Fibroblast of skin of back (primary cell): ENCODE results near the gene SECTM1.

ENCODE experiments used
- DNase-seq: peaks from one replicate; pipeline ENCODE4 v3.0.0-alpha.2; 2013

Gene SECTM1

DNA sequence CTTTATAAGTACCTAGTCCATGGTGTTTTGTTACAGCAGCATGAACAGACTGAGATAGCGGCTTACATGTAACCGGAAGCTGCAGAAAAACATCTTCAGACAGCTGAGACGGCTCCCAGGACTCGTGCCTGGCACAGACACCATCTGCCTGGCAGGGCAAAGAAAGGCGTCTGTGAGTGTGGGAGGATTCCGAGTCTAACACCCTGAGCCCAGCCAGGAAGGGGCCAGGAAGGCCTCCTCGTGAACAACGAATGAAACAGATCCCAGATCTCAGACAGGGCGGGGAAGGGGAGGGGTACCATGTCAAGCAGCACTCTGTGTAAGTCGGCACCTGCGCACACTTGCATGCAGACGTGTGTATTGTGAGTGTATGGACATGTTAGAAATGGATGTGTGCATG, 55.7 kb downstream of the SECTM1 start:
- no peak for DNase-seq

DNA sequence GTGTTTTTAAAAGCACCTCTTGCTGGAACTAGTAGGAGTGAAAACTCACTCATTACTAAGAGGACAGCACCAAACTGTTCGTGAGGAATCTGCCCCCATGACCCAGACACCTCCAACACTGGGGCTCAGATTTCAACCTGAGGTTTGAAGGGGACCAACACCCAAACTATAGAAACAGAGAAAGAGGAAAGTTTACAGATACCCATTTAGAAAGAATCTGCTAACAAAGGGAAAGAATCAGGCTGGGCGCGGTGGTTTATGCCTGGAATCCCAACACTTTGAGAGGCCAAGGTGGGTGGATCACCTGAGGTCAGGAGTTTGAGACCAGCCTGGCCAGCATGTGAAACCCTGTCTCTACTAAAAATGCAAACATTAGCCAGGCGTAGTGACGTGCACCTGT, 56.6 kb downstream of the SECTM1 start:
- DNase-seq, result no peak

DNA sequence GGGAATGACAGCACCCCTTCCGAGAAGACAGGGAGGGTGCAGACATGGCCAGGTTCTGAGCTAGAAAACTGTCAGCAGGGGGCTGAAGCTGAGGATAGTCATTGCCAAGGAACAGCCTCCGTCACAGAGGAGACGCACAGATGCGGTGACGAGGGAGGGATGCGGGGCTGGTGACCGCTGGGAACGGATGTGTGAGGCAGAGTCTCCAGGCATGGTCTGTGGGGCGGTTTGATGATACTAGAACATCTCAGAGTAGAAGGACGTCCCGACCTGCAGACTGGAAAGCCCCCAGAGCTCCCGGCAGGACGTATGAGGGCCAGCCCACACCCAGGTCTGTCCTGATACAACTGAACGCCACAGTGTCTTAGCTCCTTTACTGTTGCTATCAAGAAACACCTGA, 58.2 kb downstream of the SECTM1 start:
- DNase-seq, result no peak

DNA sequence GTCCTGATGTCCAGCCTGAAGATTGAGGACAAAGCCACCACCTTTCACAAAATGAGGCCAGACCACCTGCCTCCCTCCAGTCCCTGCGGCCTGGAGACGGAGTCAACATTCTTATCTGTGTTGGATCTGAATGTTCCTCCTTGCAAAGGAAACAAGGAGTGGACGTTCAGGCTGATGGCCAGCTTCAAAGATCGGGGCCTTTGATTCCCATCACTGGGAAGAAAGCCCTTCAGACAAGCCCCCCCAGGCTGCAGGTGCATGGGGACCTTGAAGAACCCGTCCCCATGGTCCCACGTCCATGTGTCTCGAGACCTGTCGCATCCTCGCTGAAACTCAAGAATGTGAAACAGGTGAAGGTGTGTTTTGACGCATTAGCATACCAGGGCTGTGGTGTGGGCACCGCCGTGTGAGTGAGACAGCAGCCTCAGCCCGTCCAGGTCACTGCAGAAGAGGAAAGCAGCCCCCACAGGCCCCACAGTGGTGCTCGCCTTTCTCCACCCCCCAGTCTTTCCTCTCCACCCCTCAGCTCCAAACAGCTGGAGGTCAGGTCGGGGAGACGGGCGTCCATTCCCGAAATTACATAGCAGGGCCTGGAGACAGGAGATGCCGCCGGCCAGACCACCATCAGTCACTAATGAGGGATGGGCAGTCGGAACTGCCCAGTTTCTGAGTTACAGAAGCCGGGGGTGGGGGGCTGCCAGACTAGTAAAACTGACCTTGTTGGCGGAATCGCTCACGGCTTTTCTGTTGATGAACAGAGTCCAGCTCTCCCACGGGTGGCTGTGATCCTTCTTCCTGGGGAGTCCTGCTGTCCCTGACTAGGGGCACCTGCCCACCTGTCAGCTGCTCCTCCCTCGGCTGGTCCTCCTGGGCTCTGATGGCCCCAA, 59.2 kb downstream of the SECTM1 start:
- DNase-seq, result no peak

DNA sequence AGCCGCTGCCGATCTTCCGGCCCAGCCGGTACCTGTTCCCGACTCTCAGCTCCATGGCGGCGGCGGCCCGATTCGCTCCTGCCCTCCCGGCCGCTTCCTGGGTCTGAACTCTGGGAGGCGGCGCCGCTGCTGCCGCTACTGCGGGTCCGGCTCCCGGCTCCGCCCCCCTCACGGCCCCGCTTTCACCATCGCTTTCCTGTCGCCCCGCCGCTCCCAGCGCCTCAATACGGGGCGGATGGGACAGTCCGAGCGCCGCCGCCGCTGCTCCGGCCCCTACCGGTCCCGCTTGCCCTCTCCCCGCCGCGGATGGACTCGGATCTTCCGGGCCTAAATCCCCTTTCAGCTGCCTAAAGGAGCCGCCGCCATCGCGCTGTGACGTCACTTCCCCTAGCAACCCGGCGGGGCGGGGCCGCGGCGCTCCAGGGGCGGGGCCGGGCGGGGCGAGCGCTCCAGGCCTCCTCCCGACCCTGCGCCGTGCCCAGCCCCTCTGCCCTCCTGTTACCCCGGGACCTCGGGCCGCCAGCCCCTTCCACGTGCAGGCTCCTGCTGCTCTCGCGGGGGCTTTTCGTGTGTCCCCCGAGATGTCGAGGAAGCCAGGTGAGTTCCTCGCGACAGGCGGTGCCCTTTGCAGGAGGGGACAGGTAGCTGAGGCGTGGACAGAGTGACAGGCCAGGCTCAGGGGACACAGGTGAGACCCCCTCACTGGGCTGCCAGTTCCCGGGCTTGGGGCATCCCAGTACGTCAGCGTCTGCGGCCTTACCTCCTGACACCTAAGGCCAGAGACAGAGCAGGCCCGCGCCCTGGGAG, 60.0 kb downstream of the SECTM1 start, which contains the start of gene CSNK1D:
Gene CSNK1D (minus strand): TSS at position 374 of the 807 bp plus-strand sequence. CDS start 319 bp downstream, at position 55.
- peak; percentile 85 for DNase-seq

DNA sequence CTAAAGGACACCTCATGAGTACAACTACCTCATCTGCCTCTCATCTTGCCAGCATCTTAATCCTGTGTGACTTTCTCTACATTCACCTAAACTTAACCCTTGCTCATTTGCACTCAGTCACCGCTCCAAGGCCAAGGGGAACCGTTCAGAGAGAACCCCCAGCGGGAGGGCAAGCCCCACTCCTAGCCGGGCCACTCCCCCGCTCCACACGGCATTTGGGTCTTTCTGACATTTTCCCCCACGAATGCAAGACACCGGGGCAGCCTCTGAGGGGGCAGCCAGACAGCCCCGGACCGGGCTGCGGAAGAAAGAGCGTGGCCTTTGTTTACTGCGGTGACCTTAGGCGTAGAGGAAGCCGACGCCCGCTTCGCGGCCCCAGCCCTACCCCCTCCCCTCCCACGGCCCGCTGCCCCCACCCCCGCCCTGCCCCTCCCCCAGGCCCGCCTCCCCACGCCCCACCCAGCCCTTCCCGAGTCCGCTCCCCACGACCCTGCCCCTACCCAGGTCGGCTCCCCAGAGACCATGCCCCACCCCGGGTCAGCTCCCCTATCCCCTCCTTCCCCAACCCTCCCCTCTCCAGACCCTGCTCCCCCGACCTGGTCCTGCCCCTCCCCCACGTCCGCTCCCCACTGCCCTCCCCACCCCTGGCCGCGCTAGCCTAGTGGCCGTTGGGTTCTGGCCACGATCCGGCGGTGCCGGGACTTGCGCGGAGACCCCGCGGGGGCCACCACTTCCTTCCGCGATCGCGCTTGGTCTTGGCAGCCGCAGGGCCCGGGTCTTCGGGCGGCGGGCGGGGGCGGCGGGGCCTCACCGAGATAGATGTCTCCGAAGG, 60.9 kb downstream of the SECTM1 start:
- DNase-seq, result no peak

DNA sequence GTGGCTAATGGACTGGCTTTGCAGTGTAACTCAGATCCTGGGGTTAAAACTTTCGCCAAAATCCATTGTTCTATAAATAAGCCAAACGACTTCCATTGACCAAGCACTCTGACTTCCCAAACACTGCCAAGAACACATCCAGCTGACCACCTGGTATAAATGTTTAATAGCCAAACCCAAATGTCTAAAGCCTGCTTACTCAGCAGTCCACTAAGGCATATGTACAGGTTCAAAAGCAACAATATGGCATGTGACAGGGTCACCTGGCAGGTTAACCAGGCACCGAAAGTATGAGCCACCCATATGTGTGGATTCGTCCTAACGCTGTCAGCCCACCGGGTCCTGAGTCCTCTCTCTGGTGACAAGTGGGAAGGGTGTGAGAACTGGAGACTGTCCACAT, 62.2 kb downstream of the SECTM1 start:
- DNase-seq, result no peak
